SW480 (cell line): ENCODE data around the gene KHSRP.
A peak's percentile ranks its signal among the peaks of the same experiment; 100 is the strongest.

Experiments
- DNase-seq: peaks from one replicate; pipeline ENCODE4 v3.0.0-alpha.2; 2016; ENCODE audit warnings: low spot score

The KHSRP gene, protein sequence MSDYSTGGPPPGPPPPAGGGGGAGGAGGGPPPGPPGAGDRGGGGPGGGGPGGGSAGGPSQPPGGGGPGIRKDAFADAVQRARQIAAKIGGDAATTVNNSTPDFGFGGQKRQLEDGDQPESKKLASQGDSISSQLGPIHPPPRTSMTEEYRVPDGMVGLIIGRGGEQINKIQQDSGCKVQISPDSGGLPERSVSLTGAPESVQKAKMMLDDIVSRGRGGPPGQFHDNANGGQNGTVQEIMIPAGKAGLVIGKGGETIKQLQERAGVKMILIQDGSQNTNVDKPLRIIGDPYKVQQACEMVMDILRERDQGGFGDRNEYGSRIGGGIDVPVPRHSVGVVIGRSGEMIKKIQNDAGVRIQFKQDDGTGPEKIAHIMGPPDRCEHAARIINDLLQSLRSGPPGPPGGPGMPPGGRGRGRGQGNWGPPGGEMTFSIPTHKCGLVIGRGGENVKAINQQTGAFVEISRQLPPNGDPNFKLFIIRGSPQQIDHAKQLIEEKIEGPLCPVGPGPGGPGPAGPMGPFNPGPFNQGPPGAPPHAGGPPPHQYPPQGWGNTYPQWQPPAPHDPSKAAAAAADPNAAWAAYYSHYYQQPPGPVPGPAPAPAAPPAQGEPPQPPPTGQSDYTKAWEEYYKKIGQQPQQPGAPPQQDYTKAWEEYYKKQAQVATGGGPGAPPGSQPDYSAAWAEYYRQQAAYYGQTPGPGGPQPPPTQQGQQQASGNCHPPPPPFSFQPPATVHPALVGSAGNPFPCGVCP

DNA sequence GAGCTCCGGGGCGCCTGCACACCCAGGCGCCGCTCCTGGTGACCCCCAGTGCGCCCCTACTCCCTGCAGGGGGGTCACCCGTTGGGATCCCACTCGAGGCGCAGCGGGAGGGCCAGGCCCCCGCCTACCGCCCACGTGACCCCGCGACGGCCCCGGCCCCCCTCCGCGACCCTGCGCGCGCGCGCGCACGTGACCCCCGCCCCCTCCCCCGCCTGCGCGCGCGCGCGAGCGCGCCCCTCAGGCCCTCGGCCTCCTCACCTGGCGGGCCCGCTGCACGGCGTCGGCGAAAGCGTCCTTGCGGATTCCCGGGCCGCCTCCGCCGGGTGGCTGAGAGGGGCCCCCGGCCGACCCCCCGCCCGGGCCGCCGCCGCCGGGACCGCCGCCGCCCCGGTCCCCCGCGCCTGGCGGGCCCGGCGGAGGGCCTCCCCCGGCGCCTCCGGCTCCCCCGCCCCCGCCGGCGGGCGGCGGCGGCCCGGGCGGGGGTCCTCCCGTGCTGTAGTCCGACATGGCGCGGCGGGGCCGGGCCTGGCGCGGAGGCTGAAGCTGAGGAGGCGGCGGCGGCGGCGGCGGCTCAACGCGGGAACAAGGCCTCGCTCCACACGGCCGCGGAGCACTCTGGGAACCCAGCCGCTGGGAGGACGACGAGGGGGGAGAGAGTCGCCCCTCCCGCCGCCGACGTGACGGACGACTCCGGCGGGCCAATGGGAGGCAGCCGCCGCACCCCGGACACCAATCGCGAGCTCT lies at the start of gene KHSRP:
Gene KHSRP (minus strand): TSS at position 617 of the 744 bp plus-strand sequence. CDS start 110 bp downstream, at position 507.
- DNase-seq: no peak

DNA sequence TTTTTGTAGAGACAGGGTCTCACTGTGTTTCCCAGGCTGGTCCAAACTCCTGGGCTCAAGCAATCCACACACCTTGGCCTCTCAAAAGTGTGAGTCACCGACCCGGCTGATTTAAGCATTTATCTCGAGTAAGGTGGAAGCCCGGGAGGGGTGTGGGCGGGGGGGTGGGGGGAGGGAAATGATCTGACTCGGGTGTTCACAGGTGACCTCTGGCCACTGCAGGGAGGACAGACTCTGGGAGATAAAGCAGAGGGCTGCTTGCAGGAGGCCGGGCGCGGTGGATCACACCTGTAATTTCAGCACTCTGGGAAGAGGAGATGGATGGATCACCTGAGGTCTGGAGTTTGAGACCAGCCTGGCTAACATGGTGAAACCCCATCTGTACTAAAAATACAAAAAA lies 49.0 kb upstream of the KHSRP start:
- DNase-seq: peak; percentile 26

DNA sequence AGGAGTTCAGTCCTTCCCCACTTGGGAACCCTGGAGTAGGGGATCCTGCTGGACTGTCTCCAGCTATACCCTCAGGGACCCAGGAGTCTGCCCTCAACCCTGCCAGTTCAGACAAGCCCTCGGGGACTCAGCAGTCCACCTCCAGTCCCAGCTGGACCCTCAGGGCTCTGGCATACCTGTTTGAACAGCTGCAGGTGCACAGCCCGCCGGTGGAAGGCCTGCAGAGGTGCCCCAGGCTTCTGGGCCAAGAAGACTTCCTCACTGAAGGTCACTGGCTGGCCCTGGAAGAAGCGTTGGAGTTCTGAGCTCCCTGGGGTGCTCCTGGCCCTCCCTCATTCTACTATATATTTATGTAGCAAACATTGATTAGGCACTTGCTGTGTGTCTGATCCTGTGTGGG lies 48.1 kb upstream of the KHSRP start:
- no peak for DNase-seq

DNA sequence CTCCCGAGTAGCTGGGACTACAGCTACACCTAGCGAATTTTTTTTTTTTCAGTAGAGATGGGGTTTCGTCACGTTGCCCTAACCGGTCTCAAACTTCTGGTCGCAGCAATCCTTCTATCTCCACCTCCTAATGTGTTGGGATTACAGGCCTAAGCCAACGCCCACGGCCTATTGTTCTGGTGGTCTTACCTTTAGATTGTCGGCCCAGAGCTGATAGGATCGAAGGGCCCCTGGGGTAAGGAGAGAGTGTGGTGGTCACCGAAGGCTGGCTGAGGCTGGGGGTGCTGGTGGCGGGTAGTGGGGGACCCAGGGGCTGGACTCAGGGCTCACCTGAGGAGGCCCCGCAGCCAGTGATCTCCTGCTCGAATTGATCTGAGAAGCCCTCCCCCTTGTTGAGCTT lies 46.5 kb upstream of the KHSRP start:
- DNase-seq: no peak

DNA sequence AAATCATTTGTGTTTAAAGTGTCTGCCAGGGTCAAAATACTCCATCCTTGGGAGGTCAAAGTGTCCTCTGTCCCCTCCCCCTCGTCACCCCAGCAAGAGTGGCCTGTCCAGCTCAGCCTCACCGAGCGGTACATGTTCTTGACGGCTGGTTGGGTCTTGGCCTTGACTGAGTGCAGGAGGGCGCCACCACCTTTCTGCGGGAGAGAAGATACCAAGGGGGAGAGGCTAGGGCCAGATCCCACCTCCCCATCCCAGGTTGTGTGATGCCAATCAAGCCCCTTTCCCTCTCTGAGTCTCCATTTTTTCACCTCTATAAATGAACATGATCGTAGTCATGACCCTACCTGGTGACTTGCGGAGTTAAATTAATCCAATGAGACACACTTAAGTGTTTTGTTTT lies 45.6 kb upstream of the KHSRP start:
- DNase-seq: no peak

DNA sequence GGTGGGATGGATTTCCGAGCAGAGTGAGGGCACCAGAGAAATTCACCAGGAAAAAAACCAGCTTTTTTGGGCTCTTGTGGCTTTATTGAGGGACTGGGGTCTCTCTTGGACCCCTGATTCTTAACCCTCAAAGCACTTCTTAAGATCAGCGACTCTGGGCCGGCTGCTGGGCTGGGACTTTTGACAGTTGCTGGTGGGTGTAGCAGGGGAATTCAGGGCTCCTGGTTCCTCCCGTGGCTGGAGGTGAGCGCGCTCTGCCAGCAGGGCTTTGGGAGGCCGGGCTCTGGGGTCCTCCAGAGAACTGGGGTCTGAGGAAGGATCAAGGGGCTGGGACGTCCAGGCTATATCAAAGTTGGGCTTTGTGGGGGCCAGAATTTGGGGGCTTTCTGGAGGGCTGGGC lies 42.8 kb upstream of the KHSRP start:
- DNase-seq: no peak

DNA sequence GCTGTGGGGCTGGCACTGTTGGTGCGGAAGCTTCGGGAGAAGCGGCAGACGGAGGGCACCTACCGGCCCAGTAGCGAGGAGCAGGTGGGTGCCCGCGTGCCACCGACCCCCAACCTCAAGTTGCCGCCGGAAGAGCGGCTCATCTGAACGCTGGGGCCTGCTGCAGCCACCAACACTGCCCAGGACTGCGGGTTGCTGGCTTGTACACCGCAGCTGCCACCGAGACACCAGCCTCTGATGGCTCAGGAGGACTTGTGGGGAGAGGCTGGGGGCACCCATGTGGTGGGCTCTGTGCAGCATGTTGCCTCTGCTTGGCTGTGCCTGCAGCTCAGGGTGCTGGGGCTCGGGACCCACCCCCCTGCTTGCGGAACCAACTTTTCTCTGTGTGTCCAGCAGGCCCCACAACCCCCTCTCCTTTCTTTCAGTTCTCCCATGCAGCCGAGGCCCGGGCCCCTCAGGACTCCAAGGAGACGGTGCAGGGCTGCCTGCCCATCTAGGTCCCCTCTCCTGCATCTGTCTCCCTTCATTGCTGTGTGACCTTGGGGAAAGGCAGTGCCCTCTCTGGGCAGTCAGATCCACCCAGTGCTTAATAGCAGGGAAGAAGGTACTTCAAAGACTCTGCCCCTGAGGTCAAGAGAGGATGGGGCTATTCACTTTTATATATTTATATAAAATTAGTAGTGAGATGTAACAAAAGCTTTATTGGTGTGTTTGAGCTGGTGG lies 42.1 kb upstream of the KHSRP start:
- no peak for DNase-seq

DNA sequence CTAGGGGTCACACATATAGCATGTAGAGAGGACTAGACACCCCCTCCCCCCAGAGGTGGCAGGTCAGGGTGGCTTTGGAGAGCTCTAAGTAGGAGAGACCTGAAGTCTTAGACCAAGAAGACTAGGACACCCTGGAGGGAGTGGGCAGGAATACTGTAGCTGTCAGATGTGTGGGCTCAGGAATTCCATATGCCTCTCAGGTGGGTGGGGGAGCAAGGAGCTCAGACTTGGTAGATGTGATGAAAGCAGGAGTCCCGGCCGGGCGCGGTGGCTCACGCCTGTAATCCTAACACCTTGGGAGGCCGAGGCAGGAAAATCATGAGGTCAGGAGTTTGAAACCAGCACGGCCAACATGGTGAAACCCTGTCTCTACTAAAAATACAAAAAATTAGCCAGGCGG lies 41.1 kb upstream of the KHSRP start:
- DNase-seq: no peak

DNA sequence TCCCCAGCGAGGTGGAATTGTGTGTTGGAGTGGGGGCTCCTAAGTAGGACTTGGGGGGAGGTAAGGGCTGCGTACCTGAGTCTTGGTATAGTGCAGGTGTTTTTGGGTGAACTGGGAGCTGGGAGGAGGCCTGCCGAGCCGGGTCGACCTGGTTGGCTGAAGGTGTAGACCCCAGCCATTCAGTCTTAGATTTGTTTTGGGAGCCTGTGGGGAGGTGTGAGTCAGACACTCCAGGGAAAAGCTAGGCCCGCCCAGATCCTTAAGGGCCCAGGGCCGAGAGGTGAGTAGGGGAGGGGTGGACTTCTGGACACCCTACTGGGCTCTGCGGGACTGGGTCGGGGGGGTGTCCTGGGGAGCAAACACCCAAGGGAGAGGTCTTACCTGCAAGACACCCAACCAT lies 40.4 kb upstream of the KHSRP start:
- no peak for DNase-seq

DNA sequence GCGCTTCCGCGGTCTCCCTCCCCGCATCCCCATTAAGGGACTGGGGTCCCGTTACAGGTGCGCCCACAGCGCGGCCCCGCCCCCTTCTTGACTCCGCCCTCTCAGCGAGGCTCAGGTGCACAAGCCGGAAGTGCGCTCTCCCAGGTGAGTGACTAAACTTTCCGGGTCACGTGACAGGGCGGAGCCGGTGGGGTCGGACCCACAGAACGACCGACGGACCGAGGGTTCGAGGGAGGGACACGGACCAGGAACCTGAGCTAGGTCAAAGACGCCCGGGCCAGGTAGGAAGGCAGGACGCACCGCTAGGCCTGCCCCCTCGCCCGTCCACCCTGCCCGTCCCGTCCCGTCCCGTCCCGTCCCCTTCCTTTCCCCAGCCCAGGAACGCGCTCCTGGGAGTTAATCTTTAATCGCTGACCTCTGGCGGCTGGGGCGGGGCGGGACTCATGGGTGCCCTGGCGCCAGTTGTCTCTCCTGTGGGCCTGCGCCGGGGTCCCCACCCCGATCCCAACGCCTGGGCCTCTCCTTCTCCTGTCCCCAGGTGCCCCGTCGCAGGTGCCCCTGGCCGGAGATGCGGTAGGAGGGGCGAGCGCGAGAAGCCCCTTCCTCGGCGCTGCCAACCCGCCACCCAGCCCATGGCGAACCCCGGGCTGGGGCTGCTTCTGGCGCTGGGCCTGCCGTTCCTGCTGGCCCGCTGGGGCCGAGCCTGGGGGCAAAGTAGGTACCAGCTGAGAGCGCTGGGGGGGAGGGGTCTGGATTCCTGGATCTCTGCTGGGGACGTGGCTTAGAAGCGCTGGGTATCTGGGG lies 39.7 kb upstream of the KHSRP start, which contains the start of gene CRB3:
Gene CRB3 (plus strand): TSS at position 202 of the 804 bp plus-strand sequence. CDS start 431 bp downstream, at position 633.
- peak; percentile 80 for DNase-seq

DNA sequence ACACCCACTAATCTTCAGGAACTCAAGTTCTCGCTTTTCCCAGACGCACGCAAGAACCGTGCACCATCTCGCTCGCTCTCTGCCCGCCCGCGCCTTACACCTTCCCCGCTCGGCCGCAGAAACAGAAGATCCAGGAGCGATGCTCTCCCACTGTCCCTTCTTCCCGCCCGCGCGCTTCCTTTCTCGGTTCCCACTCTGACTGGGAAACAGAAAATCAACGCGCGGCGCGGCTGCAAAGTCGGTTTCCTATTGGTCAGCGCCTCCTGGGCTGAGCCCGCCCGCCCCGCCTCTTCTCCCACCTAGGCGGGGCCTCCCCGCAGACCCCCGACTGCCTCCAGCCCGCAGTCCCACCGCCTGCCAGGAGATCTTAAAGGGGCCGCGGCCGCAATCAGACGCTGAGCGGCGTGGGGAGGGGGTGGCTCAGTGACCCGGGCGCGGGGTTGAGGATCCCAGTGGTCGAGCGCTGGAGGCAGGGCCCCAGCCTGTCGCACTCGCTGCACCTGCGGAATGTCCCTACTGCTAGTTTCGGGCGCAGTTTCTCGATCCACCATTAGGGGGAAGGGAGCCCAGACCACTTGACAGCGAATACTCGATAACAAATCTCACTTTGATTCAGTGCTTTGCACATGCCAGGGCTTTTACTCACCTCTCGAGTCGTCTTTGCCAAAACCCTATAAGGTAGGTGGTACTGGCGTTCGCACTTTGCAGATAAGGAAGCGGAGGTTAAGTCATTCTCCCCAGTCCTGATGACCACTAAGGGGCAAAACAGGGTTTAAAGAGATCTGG lies 35.7 kb upstream of the KHSRP start:
- DNase-seq: peak; percentile 97

DNA sequence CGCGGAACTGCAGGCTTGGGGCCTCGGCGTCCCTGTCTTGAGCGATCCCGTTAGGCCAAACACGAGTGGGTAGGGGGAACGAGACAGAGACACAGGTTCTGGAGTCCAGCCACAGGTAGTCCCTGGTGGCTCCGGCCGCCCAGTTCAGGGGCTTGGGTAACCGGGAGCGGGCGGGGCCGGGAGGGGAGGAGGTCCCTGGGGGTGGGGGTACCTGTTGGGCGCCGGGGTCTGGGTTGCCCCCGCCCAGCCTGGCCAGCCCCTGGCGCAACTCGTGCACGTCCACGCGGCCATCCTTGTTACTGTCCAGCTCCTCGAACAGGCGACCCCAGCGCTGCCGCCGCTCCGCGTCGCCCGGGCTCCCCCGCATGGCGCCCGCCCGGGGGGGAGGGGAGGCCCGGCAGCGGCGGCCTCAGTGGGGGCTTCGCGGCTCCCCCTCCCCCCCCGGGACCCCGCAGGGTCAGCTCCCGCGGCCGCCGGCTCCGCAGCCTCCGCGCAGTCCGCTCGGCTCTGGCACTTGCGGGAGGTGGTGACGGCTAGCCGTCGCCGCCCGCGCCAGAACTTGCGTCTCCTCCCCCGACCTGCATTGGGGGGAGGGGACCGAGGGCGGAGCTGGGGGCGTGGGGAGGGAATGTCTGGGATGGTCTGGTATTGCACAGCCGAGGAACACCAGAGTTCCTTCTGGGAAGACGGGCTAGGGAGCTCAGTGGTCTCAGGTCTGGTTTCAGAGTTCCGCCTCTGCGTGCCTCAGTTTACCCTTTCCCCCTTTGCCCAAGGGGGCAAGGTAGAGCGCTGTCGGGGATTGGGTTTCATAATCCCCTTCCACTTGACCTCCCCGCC lies 34.9 kb upstream of the KHSRP start, which contains the start of gene SLC25A23:
Gene SLC25A23 (minus strand): TSS at position 531 of the 837 bp plus-strand sequence. CDS start 164 bp downstream, at position 367.
- peak; percentile 50 for DNase-seq

DNA sequence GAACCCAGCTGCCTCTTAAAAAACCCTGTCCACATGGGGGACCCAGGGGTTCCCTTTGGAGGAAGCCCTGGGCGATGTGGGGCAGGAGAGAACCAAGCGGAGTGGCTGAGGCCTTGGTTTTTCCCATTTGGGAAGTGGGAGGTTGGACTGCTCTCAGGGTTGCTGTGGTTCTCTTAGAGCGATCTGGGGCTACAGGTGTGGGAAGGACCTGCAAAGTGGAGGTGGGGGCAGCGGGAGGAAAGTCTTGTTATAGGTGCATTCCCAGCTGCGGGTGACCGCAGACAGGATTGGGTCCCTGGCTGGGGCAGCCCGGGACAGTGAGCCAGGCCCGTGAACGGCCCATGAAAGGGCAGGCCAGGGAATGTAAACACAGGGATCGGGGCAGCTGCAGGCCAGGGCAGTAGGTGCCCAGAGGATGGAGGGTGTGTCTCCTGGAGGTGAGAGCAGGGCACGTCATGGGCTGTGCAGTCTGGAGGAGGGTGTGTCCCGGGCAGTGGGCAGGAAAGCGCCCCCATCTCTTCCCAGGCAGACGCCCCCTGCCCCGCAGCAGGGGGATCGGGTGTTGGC lies 34.2 kb upstream of the KHSRP start:
- DNase-seq: peak; percentile 18

DNA sequence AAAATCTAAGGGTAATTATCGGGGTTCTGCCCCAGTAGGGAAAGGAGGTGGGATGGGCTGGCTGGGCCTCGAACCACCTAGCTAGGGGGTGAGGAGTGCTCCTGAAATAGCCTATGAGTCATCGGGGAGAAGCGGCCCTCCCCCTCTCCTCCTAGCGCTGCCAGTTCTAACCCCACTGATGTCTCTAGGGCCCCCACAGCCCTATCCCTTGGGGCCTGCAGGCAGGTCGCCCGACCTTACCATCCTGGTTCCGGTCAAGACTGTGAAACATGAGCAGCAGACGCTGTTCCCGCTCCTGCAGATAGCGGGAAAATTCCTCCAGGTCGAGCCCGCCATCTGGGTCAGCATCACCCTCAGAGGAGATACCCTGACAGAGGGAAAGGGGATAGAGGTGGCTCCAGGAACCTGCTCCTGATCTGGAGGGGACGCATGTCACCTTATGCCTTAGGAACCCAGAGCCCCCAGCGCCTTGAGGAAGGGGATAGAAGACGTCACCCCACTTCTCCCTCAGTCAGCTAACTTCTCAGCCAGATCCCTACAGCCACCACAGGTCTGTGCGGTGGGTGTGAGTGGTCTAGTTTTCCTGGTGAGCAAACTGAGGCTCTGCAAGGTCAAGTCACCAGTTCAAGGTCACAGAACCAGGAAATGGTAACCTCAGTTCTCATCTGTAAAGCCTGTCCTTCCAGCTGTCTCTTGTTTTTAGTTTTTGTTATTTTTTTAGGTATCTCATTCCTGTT lies 33.5 kb upstream of the KHSRP start:
- no peak for DNase-seq

DNA sequence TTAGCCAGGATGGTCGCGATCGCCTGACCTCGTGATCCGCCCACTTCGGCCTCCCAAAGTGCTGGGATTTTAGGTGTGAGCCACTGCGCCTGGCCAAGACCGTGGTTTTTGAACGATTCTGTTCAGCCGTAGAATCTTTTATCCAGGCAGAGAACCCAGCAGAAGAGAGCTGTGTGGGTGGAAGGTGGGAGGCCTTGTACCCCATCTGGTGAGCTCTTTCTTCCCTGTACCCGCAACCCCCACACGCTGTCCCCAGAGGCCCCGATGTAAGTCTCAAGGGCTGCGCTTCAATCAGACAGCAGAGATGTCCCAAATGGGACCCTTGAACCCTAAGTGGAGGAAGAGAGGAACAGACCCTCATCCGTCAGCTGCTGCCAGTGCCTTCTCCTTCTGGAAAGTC lies 31.3 kb upstream of the KHSRP start:
- no peak for DNase-seq

DNA sequence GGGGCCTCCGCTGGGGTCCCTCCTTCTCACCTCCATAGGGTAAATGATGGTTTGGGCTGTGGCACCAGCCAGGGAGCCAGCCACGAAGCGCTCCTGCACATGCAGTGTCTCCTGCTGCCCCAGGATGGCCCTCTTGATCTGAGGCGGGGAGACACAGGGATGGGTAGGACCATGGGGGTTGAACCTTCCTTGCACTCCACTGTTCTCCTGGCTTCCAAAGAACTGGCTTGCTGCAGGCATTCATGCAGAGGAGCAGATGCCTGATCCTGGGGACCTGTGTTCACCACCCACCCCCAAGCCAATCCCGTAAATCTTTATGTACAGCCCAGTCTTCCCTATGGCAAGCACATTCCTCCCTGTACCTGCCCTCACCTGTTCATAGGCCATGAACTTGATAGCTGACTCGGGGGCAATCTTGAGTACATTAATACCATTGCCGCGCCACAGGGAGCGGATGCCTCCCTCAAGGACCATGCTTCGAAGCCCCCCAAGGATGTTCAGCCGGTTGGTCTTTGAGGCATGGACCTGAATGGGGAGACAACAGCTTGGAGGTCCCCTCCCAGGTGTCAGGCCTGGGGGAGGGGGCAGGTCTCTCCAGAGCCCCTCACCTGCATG lies 29.4 kb upstream of the KHSRP start:
- no peak for DNase-seq

DNA sequence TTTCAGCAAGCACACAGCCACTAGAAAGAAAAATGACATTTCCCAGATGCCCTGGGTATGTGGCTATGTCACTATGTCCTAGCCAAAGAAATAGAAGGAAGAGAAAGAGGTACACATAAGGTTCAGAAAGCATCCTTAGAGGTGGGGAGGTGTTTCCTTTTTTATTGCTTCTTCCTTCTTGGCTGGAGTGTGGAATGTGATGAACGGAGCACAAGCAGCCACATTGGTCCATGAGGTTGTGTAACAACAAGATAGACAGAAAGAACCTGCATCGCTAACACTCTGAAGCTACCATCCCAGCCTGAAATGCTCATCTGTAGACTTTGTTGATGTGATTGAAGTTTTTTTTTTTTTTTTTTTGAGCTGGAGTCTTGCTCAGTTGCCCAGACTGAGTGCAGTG lies 28.3 kb upstream of the KHSRP start:
- no peak for DNase-seq

DNA sequence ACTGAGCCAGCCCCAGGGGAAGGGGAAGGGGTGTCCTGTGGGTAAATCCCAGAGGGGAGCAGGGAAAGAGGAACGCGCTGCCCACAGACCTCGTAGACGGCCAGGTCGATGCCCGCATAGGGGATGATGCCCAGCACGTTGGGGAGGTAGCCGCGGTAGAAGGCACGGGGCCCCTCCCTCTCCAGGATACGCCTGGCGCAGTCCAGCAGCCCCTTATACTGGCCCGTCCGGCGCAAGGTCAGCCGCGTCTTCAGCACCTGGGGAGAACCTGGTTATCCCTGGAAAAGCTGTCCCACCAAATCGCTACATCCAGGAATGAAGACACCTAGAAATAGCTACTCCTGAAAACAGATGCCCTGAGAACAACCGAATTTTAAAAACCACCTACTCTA lies 27.6 kb upstream of the KHSRP start:
- no peak for DNase-seq
